Esophagus squamous epithelium (tissue), 4 donors: Measurements from ENCODE around the gene NRG3.

Experiments used
- CTCF ChIP-seq, 6 experiments: fragments of 450-650 bp in 4 of 6; fragments of 200-600 bp in 2 of 6; sonication (generic) in 2 of 6; IDR thresholded peaks; one replicate each; pipeline ENCODE4 v1.5.1; 2016 to 2019; ENCODE audit warnings: antibody characterized with exemption in 6 of 6, mild to moderate bottlenecking in 4 of 6, moderate library complexity in 4 of 6
- POLR2A ChIP-seq, 4 donors: fragments of 450-650 bp; IDR thresholded peaks; one replicate each; pipeline ENCODE4 v1.6.1; 2017; ENCODE audit warnings: antibody characterized with exemption in 4 of 4, mild to moderate bottlenecking in 4 of 4, moderate library complexity in 3 of 4

- TF ChIP-seq POLR2A (IDR thresholded peaks at IDR 0.05) (no peak), CTCF (IDR thresholded peaks at IDR 0.05) (no peak)
These were observed 631.8 kb downstream of the NRG3 start for GRCh38 chr10:82506680-82507376.
